GM23338 (cell line): ENCODE data around the gene SPCS2. TPM values are rescaled to one million over a fixed set of nuclear protein-coding genes. Genes with fewer than 3 reads are reported as not detected.

Source experiments
- ATAC-seq: fragments of 200-7000 bp; cut with Tn5 transposase; 3 replicates; pipeline ENCODE4 v1.9.1; 2020
- DNase-seq: peaks from one replicate; pipeline ENCODE4 v3.0.0-alpha.2; 2015; ENCODE audit warnings: low spot score
- H2AFZ ChIP-seq: fragments of 200-600 bp; sonication (generic); 2 replicates; pipeline ENCODE4 v1.8.0; 2016; ENCODE audit warnings: antibody characterized with exemption, mild to moderate bottlenecking, moderate library complexity
- H3F3A ChIP-seq: fragments of 200-600 bp; sonication (generic); replicated peaks from 2 replicates; pipeline ENCODE4 v1.8.0; 2017; ENCODE audit warnings: antibody characterized with exemption, mixed run types, low read depth
- H3K27ac ChIP-seq: fragments of 200-600 bp; sonication (generic); 2 replicates; pipeline ENCODE4 v1.6.1; 2016; ENCODE audit warnings: low read depth
- H3K27me3 ChIP-seq: fragments of 200-600 bp; sonication (generic); 2 replicates; pipeline ENCODE4 v1.8.0; 2016; ENCODE audit warnings: mild to moderate bottlenecking, mixed run types, moderate library complexity; ENCODE audit not compliant: insufficient read depth
- H3K36me3 ChIP-seq: fragments of 200-600 bp; sonication (generic); 2 replicates; pipeline ENCODE4 v1.8.0; 2016; ENCODE audit warnings: mild to moderate bottlenecking; ENCODE audit not compliant: insufficient read depth
- H3K4me1 ChIP-seq: fragments of 200-600 bp; sonication (generic); 2 replicates; pipeline ENCODE4 v1.8.0; 2016; ENCODE audit warnings: mild to moderate bottlenecking, moderate library complexity; ENCODE audit not compliant: insufficient read depth
- H3K4me2 ChIP-seq: fragments of 200-600 bp; sonication (generic); 2 replicates; pipeline ENCODE4 v1.7.1; 2017; ENCODE audit warnings: mixed run types
- H3K4me3 ChIP-seq: fragments of 200-600 bp; sonication (generic); 2 replicates; pipeline ENCODE4 v1.6.1; 2016; ENCODE audit warnings: mixed run types
- H3K79me2 ChIP-seq: fragments of 200-600 bp; sonication (generic); replicated peaks from 2 replicates; pipeline ENCODE4 v1.8.0; 2017; ENCODE audit warnings: mild to moderate bottlenecking; ENCODE audit not compliant: insufficient read depth
- H3K9me2 ChIP-seq: fragments of 200-600 bp; sonication (generic); 2 replicates; pipeline ENCODE4 v1.8.0; 2017; ENCODE audit not compliant: insufficient read depth
- H4K20me1 ChIP-seq: fragments of 200-600 bp; sonication (generic); replicated peaks from 2 replicates; pipeline ENCODE4 v1.8.0; 2017; ENCODE audit warnings: mild to moderate bottlenecking; ENCODE audit not compliant: insufficient read depth
- H3K27ac Mint-ChIP-seq: 2 replicates; pipeline ENCODE4 v1.8.0; 2020; ENCODE audit warnings: inconsistent platforms, mild to moderate bottlenecking, moderate library complexity, mixed read lengths
- H3K27me3 Mint-ChIP-seq: 3 replicates; pipeline ENCODE4 v1.8.0; 2022; ENCODE audit warnings: low read depth, mild to moderate bottlenecking, moderate library complexity, mixed read lengths, inconsistent platforms; ENCODE audit not compliant: insufficient read depth, poor library complexity
- H3K36me3 Mint-ChIP-seq: 3 replicates; pipeline ENCODE4 v1.8.0; 2021; ENCODE audit warnings: low read depth, mild to moderate bottlenecking, inconsistent platforms, moderate library complexity, mixed read lengths
- H3K4me1 Mint-ChIP-seq: 3 replicates; pipeline ENCODE4 v1.8.0; 2020; ENCODE audit warnings: mild to moderate bottlenecking, inconsistent platforms, mixed read lengths
- H3K4me3 Mint-ChIP-seq: 3 replicates; pipeline ENCODE4 v1.8.0; 2021; ENCODE audit warnings: moderate library complexity, mild to moderate bottlenecking, inconsistent platforms, mixed read lengths
- H3K9me3 Mint-ChIP-seq: 3 replicates; pipeline ENCODE4 v1.8.0; 2020; ENCODE audit warnings: moderate library complexity, mild to moderate bottlenecking, inconsistent platforms, mixed read lengths
- CREB1 ChIP-seq: fragments of 250-450 bp; sonication (Bioruptor Pico); IDR thresholded peaks from 2 replicates; pipeline ENCODE4 v1.5.0; 2020; ENCODE audit warnings: low read depth, mild to moderate bottlenecking, moderate library complexity
- CTCF ChIP-seq, 2 experiments: fragments of 200-600 bp in 1 of 2; sonication (generic) in 1 of 2; conservative IDR thresholded peaks; 2 replicates each; pipeline versions ENCODE4 v1.5.1 to v1.6.1; 2016 to 2017; ENCODE audit warnings: antibody characterized with exemption in 2 of 2, low read depth in 2 of 2, mild to moderate bottlenecking in 2 of 2, moderate library complexity in 1 of 2
- EZH2 ChIP-seq: fragments of 200-600 bp; sonication (generic); IDR thresholded peaks from one replicate; pipeline ENCODE4 v1.8.0; 2017; ENCODE audit warnings: antibody characterized with exemption, mild to moderate bottlenecking, low read depth; ENCODE audit not compliant: unreplicated experiment
- EZH2phosphoT487 ChIP-seq: fragments of 200-600 bp; sonication (generic); IDR thresholded peaks from one replicate; pipeline ENCODE4 v1.8.1; 2018; ENCODE audit warnings: antibody characterized with exemption; ENCODE audit not compliant: unreplicated experiment
- JUNB ChIP-seq: IDR thresholded peaks from one replicate; pipeline ENCODE4 v1.6.1; 2016; ENCODE audit warnings: antibody characterized with exemption; ENCODE audit not compliant: unreplicated experiment
- POLR2AphosphoS5 ChIP-seq: IDR thresholded peaks from 2 replicates; pipeline ENCODE4 v1.6.1; 2016; ENCODE audit warnings: antibody characterized with exemption, low read depth
- ZNF114 ChIP-seq: fragments of 250-450 bp; sonication (Bioruptor Pico); IDR thresholded peaks from 2 replicates; pipeline ENCODE4 v1.5.0; 2020; ENCODE audit warnings: mild to moderate bottlenecking, moderate library complexity
- polyA plus RNA-seq: library from polyadenylated mRNA; unstranded; fragments of >200 nt; fragmentation: Nextera tagmentation; extraction: Ambion mirVana; gene quantifications from 2 replicates; pipeline ENCODE4 v1.2.1, GENCODE V29; 2016
- total RNA-seq: library from RNA; depleted of rRNA; stranded (reverse); fragments of >200 nt; shearing (Covaris generic); gene quantifications from 2 replicates; pipeline ENCODE4 v1.2.3, GENCODE V29; 2014
- TF ChIP-seq, protein P1 (sequence below): fragments of 250-450 bp; sonication (Bioruptor Pico); IDR thresholded peaks from 2 replicates; pipeline ENCODE4 v1.5.0; 2020; ENCODE audit warnings: mild to moderate bottlenecking, moderate library complexity
- TF ChIP-seq, protein P2 (sequence below): IDR thresholded peaks from one replicate; pipeline ENCODE4 v1.6.1; 2018; ENCODE audit warnings: antibody characterized with exemption; ENCODE audit not compliant: unreplicated experiment

SPCS2 gene
- total and polyA plus RNA-seq, 2 experiments from 2014 or later, result 115 to 334 TPM

DNA sequence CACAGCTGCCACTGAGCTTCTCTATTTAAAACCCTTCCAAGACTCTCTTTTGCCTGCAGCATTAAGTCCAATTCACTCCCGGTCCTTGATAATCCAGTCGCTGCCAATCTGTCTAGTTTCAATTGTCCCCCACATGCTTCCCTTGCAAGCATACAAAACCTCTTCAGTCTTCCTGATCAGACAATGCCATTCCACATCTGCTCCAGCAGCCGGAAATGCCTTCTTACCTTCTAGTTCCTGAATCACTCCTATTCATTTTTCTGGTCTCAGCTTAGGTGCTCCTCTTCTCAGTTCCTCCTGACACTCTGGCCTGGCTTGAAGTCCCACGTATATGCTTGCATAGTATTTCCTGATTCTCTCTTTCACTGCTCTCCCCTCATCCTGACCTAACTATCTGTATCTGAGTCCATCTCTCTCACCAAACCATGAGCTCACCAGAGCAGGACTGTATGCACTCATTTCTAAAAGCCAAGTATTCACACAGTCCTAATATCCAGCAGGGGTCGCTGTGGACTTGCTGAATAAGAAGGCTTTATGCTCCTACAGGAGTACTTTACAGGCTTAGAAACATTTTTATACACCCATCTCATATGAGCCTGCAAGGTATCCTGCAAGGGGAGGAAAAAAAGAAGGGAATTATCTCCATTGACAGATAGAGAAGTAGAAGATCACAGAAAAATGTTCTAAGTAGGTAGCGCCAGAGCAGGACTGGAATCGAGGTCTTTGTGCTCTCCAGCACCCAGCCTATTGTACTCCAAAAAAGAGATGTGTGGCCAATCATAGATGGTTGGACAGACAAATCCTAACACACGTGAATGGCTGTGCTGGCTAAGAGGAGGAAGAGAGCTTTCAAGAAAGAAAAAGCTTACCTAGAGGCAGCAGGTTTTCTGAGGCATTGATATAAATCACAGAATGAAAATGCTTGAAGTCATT is 19.4 kb upstream of the SPCS2 start:
- H3K27me3 Mint-ChIP-seq, result no peaks in the 10 kb centered on the region
- Histone ChIP-seq H3K4me2 (no peak overlapping the region), H3K4me3 (no peak overlapping the region), H3K79me2 (no peaks in the 10 kb centered on the region), H3F3A (no peaks in the 10 kb centered on the region), H3K27me3 (no peaks in the 10 kb centered on the region), H2AFZ (no peak overlapping the region), H3K9me2 (no peaks in the 10 kb centered on the region), H3K4me1 (no peaks in the 10 kb centered on the region), H3K36me3 (no peaks in the 10 kb centered on the region), H4K20me1 (no peaks in the 10 kb centered on the region), H3K27ac (no peak overlapping the region)
- no peak overlapping the region for H3K27ac Mint-ChIP-seq
- no peak overlapping the region for H3K4me3 Mint-ChIP-seq
- H3K4me1 Mint-ChIP-seq, result no peaks in the 10 kb centered on the region
- no peaks in the 10 kb centered on the region for H3K9me3 Mint-ChIP-seq
- H3K36me3 Mint-ChIP-seq, result no peaks in the 10 kb centered on the region
- TF ChIP-seq POLR2AphosphoS5, result no peak
- TF ChIP-seq EZH2, result no peak
- TF ChIP-seq ZNF114 (CRISPR knock-in tag), result no peak
- TF ChIP-seq JUNB, result no peak
- TF ChIP-seq CREB1 (CRISPR knock-in tag), result no peak
- TF ChIP-seq, protein P1, sequence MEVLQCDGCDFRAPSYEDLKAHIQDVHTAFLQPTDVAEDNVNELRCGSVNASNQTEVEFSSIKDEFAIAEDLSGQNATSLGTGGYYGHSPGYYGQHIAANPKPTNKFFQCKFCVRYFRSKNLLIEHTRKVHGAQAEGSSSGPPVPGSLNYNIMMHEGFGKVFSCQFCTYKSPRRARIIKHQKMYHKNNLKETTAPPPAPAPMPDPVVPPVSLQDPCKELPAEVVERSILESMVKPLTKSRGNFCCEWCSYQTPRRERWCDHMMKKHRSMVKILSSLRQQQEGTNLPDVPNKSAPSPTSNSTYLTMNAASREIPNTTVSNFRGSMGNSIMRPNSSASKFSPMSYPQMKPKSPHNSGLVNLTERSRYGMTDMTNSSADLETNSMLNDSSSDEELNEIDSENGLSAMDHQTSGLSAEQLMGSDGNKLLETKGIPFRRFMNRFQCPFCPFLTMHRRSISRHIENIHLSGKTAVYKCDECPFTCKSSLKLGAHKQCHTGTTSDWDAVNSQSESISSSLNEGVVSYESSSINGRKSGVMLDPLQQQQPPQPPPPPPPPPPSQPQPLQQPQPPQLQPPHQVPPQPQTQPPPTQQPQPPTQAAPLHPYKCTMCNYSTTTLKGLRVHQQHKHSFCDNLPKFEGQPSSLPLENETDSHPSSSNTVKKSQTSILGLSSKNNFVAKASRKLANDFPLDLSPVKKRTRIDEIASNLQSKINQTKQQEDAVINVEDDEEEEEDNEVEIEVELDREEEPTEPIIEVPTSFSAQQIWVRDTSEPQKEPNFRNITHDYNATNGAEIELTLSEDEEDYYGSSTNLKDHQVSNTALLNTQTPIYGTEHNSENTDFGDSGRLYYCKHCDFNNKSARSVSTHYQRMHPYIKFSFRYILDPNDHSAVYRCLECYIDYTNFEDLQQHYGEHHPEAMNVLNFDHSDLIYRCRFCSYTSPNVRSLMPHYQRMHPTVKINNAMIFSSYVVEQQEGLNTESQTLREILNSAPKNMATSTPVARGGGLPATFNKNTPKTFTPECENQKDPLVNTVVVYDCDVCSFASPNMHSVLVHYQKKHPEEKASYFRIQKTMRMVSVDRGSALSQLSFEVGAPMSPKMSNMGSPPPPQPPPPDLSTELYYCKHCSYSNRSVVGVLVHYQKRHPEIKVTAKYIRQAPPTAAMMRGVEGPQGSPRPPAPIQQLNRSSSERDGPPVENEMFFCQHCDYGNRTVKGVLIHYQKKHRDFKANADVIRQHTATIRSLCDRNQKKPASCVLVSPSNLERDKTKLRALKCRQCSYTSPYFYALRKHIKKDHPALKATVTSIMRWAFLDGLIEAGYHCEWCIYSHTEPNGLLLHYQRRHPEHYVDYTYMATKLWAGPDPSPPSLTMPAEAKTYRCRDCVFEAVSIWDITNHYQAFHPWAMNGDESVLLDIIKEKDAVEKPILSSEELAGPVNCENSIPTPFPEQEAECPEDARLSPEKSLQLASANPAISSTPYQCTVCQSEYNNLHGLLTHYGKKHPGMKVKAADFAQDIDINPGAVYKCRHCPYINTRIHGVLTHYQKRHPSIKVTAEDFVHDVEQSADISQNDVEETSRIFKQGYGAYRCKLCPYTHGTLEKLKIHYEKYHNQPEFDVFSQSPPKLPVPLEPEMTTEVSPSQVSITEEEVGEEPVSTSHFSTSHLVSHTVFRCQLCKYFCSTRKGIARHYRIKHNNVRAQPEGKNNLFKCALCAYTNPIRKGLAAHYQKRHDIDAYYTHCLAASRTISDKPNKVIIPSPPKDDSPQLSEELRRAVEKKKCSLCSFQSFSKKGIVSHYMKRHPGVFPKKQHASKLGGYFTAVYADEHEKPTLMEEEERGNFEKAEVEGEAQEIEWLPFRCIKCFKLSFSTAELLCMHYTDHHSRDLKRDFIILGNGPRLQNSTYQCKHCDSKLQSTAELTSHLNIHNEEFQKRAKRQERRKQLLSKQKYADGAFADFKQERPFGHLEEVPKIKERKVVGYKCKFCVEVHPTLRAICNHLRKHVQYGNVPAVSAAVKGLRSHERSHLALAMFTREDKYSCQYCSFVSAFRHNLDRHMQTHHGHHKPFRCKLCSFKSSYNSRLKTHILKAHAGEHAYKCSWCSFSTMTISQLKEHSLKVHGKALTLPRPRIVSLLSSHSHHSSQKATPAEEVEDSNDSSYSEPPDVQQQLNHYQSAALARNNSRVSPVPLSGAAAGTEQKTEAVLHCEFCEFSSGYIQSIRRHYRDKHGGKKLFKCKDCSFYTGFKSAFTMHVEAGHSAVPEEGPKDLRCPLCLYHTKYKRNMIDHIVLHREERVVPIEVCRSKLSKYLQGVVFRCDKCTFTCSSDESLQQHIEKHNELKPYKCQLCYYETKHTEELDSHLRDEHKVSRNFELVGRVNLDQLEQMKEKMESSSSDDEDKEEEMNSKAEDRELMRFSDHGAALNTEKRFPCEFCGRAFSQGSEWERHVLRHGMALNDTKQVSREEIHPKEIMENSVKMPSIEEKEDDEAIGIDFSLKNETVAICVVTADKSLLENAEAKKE, result no peak
- peak; percentile 93 to 98 for TF ChIP-seq CTCF (conservative IDR thresholded peaks at IDR 0.05; ENCODE audit: low read depth in 2 of 2)
- no peak for TF ChIP-seq EZH2phosphoT487
- TF ChIP-seq, protein P2, sequence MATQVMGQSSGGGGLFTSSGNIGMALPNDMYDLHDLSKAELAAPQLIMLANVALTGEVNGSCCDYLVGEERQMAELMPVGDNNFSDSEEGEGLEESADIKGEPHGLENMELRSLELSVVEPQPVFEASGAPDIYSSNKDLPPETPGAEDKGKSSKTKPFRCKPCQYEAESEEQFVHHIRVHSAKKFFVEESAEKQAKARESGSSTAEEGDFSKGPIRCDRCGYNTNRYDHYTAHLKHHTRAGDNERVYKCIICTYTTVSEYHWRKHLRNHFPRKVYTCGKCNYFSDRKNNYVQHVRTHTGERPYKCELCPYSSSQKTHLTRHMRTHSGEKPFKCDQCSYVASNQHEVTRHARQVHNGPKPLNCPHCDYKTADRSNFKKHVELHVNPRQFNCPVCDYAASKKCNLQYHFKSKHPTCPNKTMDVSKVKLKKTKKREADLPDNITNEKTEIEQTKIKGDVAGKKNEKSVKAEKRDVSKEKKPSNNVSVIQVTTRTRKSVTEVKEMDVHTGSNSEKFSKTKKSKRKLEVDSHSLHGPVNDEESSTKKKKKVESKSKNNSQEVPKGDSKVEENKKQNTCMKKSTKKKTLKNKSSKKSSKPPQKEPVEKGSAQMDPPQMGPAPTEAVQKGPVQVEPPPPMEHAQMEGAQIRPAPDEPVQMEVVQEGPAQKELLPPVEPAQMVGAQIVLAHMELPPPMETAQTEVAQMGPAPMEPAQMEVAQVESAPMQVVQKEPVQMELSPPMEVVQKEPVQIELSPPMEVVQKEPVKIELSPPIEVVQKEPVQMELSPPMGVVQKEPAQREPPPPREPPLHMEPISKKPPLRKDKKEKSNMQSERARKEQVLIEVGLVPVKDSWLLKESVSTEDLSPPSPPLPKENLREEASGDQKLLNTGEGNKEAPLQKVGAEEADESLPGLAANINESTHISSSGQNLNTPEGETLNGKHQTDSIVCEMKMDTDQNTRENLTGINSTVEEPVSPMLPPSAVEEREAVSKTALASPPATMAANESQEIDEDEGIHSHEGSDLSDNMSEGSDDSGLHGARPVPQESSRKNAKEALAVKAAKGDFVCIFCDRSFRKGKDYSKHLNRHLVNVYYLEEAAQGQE, result no peak
- peak; percentile 98 for ATAC-seq
- peak; percentile 95 for DNase-seq
